ENCODE measurements around the gene TLR8.

Gene TLR8

DNA sequence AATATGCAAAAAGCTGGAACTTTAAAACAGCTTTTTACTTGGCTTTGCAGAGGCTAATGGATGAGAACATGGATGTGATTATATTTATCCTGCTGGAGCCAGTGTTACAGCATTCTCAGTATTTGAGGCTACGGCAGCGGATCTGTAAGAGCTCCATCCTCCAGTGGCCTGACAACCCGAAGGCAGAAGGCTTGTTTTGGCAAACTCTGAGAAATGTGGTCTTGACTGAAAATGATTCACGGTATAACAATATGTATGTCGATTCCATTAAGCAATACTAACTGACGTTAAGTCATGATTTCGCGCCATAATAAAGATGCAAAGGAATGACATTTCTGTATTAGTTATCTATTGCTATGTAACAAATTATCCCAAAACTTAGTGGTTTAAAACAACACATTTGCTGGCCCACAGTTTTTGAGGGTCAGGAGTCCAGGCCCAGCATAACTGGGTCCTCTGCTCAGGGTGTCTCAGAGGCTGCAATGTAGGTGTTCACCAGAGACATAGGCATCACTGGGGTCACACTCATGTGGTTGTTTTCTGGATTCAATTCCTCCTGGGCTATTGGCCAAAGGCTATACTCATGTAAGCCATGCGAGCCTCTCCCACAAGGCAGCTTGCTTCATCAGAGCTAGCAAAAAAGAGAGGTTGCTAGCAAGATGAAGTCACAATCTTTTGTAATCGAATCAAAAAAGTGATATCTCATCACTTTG lies 15.6 kb downstream of the TLR8 start:
- Histone ChIP-seq H3K27me3 (ENCODE audit: control insufficient read depth, insufficient read depth, low read length) (no peaks in the 10 kb centered on the region), H3K4me2 (ENCODE audit: low read length) (no peak overlapping the region), H3K4me1 (no peaks in the 10 kb centered on the region), H3K9me3 (ENCODE audit: control insufficient read depth, low read length) (no peaks in the 10 kb centered on the region), H3K79me2 (no peaks in the 10 kb centered on the region), H3K4me3 (ENCODE audit: low read depth, low read length) (no peak overlapping the region), H2AFZ (no peak overlapping the region), H3K27ac (no peak overlapping the region), H3K36me3 (ENCODE audit: control insufficient read depth, insufficient read depth, low read length) (no peaks in the 10 kb centered on the region), H3K9ac (no peak overlapping the region)
- TF ChIP-seq, protein P1, sequence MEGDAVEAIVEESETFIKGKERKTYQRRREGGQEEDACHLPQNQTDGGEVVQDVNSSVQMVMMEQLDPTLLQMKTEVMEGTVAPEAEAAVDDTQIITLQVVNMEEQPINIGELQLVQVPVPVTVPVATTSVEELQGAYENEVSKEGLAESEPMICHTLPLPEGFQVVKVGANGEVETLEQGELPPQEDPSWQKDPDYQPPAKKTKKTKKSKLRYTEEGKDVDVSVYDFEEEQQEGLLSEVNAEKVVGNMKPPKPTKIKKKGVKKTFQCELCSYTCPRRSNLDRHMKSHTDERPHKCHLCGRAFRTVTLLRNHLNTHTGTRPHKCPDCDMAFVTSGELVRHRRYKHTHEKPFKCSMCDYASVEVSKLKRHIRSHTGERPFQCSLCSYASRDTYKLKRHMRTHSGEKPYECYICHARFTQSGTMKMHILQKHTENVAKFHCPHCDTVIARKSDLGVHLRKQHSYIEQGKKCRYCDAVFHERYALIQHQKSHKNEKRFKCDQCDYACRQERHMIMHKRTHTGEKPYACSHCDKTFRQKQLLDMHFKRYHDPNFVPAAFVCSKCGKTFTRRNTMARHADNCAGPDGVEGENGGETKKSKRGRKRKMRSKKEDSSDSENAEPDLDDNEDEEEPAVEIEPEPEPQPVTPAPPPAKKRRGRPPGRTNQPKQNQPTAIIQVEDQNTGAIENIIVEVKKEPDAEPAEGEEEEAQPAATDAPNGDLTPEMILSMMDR (IDR thresholded peaks at IDR 0.05) = no peak

DNA sequence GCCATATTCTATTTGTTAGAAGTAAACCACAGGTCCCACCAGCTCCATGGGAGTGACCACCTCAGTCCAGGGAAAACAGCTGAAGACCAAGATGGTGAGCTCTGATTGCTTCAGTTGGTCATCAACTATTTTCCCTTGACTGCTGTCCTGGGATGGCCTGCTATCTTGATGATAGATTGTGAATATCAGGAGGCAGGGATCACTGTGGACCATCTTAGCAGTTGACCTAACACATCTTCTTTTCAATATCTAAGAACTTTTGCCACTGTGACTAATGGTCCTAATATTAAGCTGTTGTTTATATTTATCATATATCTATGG lies 16.1 kb downstream of the TLR8 start:
- no peaks in the 10 kb centered on the region for H3K27me3 ChIP-seq (ENCODE audit: control insufficient read depth, insufficient read depth, low read length)
- no peaks in the 10 kb centered on the region for H3K4me1 ChIP-seq
- H3K9ac ChIP-seq = no peak overlapping the region
- no peaks in the 10 kb centered on the region for H3K9me3 ChIP-seq (ENCODE audit: control insufficient read depth, low read length)
- H3K27ac ChIP-seq = no peak overlapping the region
- TF ChIP-seq, protein P1 (IDR thresholded peaks at IDR 0.05) = no peak
- no peak overlapping the region for H3K4me2 ChIP-seq (ENCODE audit: low read length)
- no peak overlapping the region for H3K4me3 ChIP-seq (ENCODE audit: low read depth, low read length)
- no peak overlapping the region for H2AFZ ChIP-seq
- H3K36me3 ChIP-seq (ENCODE audit: control insufficient read depth, insufficient read depth, low read length) = no peaks in the 10 kb centered on the region
- no peaks in the 10 kb centered on the region for H3K79me2 ChIP-seq

DNA sequence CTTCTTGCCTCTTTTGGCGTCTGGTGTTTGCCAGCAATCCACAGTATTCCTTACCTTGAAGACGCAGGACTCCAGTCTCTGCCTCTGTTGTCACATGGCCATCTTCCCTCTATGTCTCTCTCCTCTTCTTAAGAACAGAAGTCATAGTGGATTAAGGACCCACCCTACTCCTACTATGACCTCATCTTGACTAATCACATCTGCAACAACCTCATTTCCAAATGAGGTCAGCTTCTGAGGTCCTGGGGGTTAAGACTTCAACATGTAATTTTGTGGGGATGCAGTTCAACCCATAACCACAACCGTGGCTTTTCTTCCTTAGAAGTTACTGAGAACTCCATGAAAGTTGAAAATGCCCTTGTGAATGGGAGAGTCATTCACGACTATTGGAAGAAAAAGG lies 23.3 kb downstream of the TLR8 start:
- no peaks in the 10 kb centered on the region for H3K36me3 ChIP-seq (ENCODE audit: control insufficient read depth, insufficient read depth, low read length)

DNA sequence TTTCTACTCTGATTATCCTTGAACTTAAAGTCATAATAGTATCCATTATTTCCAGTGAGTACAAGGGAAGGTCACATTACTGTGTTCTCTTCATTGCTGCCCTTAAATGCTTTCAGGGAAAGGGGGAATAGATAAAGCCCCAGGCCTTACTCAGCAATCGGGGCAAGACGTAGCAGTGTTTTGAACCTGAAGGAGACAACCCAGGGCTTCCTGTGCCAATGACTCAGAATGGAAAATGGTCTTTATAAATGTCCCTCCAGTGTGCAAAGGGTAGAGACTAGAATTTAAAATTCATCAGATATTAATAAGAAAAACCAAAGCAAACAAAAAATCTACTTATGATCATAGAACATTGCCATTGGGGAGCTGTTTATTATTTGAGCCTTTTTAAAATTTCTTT lies 23.7 kb downstream of the TLR8 start:
- Histone ChIP-seq H3K79me2 (no peaks in the 10 kb centered on the region), H3K4me2 (ENCODE audit: low read length) (no peak overlapping the region), H3K27me3 (ENCODE audit: control insufficient read depth, insufficient read depth, low read length) (no peaks in the 10 kb centered on the region), H3K4me1 (no peaks in the 10 kb centered on the region), H3K36me3 (ENCODE audit: control insufficient read depth, insufficient read depth, low read length) (no peaks in the 10 kb centered on the region), H3K9me3 (ENCODE audit: control insufficient read depth, low read length) (no peaks in the 10 kb centered on the region), H3K9ac (no peak overlapping the region), H3K27ac (no peak overlapping the region), H3K4me3 (ENCODE audit: low read depth, low read length) (no peak overlapping the region), H2AFZ (no peak overlapping the region)
- TF ChIP-seq, protein P1 (IDR thresholded peaks at IDR 0.05) = no peak

More for the DNA sequence above, 23.3 kb downstream of the TLR8 start:
- TF ChIP-seq, protein P1 (IDR thresholded peaks at IDR 0.05) = no peak
- Histone ChIP-seq H3K9me3 (ENCODE audit: control insufficient read depth, low read length) (no peaks in the 10 kb centered on the region), H3K9ac (no peak overlapping the region), H3K4me2 (ENCODE audit: low read length) (no peak overlapping the region), H3K4me1 (no peaks in the 10 kb centered on the region), H3K27ac (no peak overlapping the region), H3K4me3 (ENCODE audit: low read depth, low read length) (no peak overlapping the region), H3K79me2 (no peaks in the 10 kb centered on the region), H3K27me3 (ENCODE audit: control insufficient read depth, insufficient read depth, low read length) (no peaks in the 10 kb centered on the region), H2AFZ (no peak overlapping the region)

DNA sequence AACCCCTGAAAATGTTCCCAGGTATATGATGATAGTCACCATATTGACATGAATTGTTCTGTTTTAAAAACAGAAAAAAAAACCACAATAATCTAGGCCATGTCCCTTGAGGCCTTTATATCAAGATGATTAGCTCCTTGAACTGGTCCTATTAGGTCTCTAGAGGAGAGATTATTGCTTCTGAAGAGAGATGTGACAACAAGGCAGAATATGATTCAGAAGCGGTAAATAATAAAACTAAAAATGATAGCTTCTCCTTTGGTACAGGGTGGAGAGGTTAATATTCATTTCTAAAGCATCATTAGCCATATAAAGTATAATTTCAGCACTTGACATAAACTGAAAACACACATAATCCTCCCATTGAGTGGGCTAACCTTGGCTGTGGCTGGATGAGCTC lies 25.8 kb downstream of the TLR8 start:
- H3K4me2 ChIP-seq (ENCODE audit: low read length) = no peak overlapping the region
- no peaks in the 10 kb centered on the region for H3K4me1 ChIP-seq
- H3K9me3 ChIP-seq (ENCODE audit: control insufficient read depth, low read length) = no peaks in the 10 kb centered on the region
- no peak overlapping the region for H3K9ac ChIP-seq
- H3K4me3 ChIP-seq (ENCODE audit: low read depth, low read length) = no peak overlapping the region
- H3K27ac ChIP-seq = no peak overlapping the region
- H3K27me3 ChIP-seq (ENCODE audit: control insufficient read depth, insufficient read depth, low read length) = no peaks in the 10 kb centered on the region
- H3K79me2 ChIP-seq = no peaks in the 10 kb centered on the region
- H2AFZ ChIP-seq = no peak overlapping the region
- no peaks in the 10 kb centered on the region for H3K36me3 ChIP-seq (ENCODE audit: control insufficient read depth, insufficient read depth, low read length)
- TF ChIP-seq, protein P1 (IDR thresholded peaks at IDR 0.05) = no peak

Data from parathyroid adenoma (tissue), 2 donors.